ENCODE measurements around the gene TP53BP2.

The TP53BP2 gene

GRCh38 chr1:223776075-223776814 is 69.5 kb downstream of the TP53BP2 start:
- no peak for TF ChIP-seq CTCF (IDR thresholded peaks at IDR 0.05; ENCODE audit: low read depth, low read length)
- H3K4me3 ChIP-seq (ENCODE audit: low read depth, low read length): no peak overlapping the region

- TF ChIP-seq CTCF (IDR thresholded peaks at IDR 0.05; ENCODE audit: low read depth, low read length): no peak
- no peak overlapping the region for H3K4me3 ChIP-seq (ENCODE audit: low read depth, low read length)
Measured at GRCh38 chr1:223775711-223776074, 70.1 kb downstream of the TP53BP2 start.

- H3K4me3 ChIP-seq (ENCODE audit: low read depth, low read length): no peak overlapping the region
- TF ChIP-seq CTCF (IDR thresholded peaks at IDR 0.05; ENCODE audit: low read depth, low read length): no peak
Measured at GRCh38 chr1:223775054-223775453, 70.7 kb downstream of the TP53BP2 start.

- TF ChIP-seq CTCF (IDR thresholded peaks at IDR 0.05; ENCODE audit: low read depth, low read length): no peak
- no peak overlapping the region for H3K4me3 ChIP-seq (ENCODE audit: low read depth, low read length)
Measured at GRCh38 chr1:223774134-223774814, 71.5 kb downstream of the TP53BP2 start.

GRCh38 chr1:223772771-223773160 is 73.0 kb downstream of the TP53BP2 start:
- no peak overlapping the region for H3K4me3 ChIP-seq (ENCODE audit: low read depth, low read length)
- no peak for TF ChIP-seq CTCF (IDR thresholded peaks at IDR 0.05; ENCODE audit: low read depth, low read length)

- H3K4me3 ChIP-seq (ENCODE audit: low read depth, low read length): no peak overlapping the region
- no peak for TF ChIP-seq CTCF (IDR thresholded peaks at IDR 0.05; ENCODE audit: low read depth, low read length)
Measured at GRCh38 chr1:223771814-223772770, 73.7 kb downstream of the TP53BP2 start.

Data from WI38 (cell line).